MV-4-11 (cell line): Measurements from ENCODE around the gene TASP1.
"Not testable (repeated sequence)": the region's sequence is repeated elsewhere in the genome, so short reads cannot be mapped to it uniquely, and the experiment has no call there.

Experiments
- DNase-seq: peaks from one replicate; lab custom pipeline; 2025; lab: John Stamatoyannopoulos, UW

TASP1 gene

GRCh38 chr20:13638496-13639149 is at the start of gene TASP1:
TSS of gene TASP1 (minus strand) at chr20:13638932. CDS start at chr20:13630078, 8,854 bp downstream.
- DNase-seq, result peak; percentile 90

GRCh38 chr20:13687815-13688214 is 49.1 kb upstream of the TASP1 start:
- DNase-seq, result no peak

- no peak for DNase-seq
These were observed 46.9 kb upstream of the TASP1 start for GRCh38 chr20:13685623-13686022.

GRCh38 chr20:13684566-13685222 is 46.0 kb upstream of the TASP1 start:
- DNase-seq, result peak; percentile 98

GRCh38 chr20:13683833-13684232 is 45.1 kb upstream of the TASP1 start:
- no peak for DNase-seq

- no peak for DNase-seq
These were observed 42.8 kb upstream of the TASP1 start for GRCh38 chr20:13681248-13682125.

GRCh38 chr20:13678944-13679343 is 40.2 kb upstream of the TASP1 start:
- no peak for DNase-seq

GRCh38 chr20:13677241-13677640 is 38.5 kb upstream of the TASP1 start:
- no peak for DNase-seq

GRCh38 chr20:13676682-13677081 is 38.0 kb upstream of the TASP1 start:
- DNase-seq, result no peak

- no peak for DNase-seq
These were observed 34.0 kb upstream of the TASP1 start for GRCh38 chr20:13672690-13673089.

- DNase-seq, result no peak
These were observed 33.2 kb upstream of the TASP1 start for GRCh38 chr20:13671916-13672378.

GRCh38 chr20:13671512-13671911 is 32.8 kb upstream of the TASP1 start:
- DNase-seq, result no peak

- DNase-seq, result no peak
These were observed 31.4 kb upstream of the TASP1 start for GRCh38 chr20:13670160-13670559.

GRCh38 chr20:13665709-13666395 is 27.1 kb upstream of the TASP1 start:
- no peak for DNase-seq

GRCh38 chr20:13661070-13661685 is 22.4 kb upstream of the TASP1 start:
- no peak for DNase-seq

- DNase-seq, result peak; percentile 93
These were observed 20.6 kb upstream of the TASP1 start for GRCh38 chr20:13659288-13659687.

GRCh38 chr20:13658060-13658459 is 19.3 kb upstream of the TASP1 start:
- not testable (repeated sequence) for DNase-seq

- no peak for DNase-seq
These were observed 18.1 kb upstream of the TASP1 start for GRCh38 chr20:13656721-13657368.

GRCh38 chr20:13654463-13655023 is 15.8 kb upstream of the TASP1 start:
- DNase-seq, result no peak

- DNase-seq, result no peak
These were observed 11.7 kb upstream of the TASP1 start for GRCh38 chr20:13650474-13650873.
